GM12878 (cell line): ENCODE results near the gene SLC38A3. TPM values are rescaled to one million over a fixed set of nuclear protein-coding genes. Genes with fewer than 3 reads are reported as not detected.

Experiments used
- ESRRA ChIP-seq: IDR thresholded peaks from 2 replicates; pipeline ENCODE4 v1.6.1; 2012; ENCODE audit warnings: mild to moderate bottlenecking, low read length, improper control_type of control experiment
- GABPA ChIP-seq: IDR thresholded peaks from 2 replicates; pipeline ENCODE4 v1.6.1; 2014; ENCODE audit warnings: antibody characterized with exemption, low read depth, mild to moderate bottlenecking, inconsistent platforms
- RB1 ChIP-seq: fragments of 450-650 bp; formaldehyde crosslinking; IDR thresholded peaks from 2 replicates; pipeline ENCODE4 v1.6.1; 2017; ENCODE audit warnings: mild to moderate bottlenecking, borderline replicate concordance
- TARDBP ChIP-seq: IDR thresholded peaks from 2 replicates; pipeline ENCODE4 v1.6.1; 2016; ENCODE audit warnings: borderline replicate concordance
- polyA plus RNA-seq, 11 experiments: library from polyadenylated mRNA; depleted of rRNA in 4 of 11; unstranded in 6 of 11; stranded (reverse) in 5 of 11; fragments of >200 nt; fragmentation: Nextera tagmentation in 4 of 11; fragmentation: Illumina TruSeq in 1 of 11; extraction: Ambion mirVana in 4 of 11; extraction: Trizol in 1 of 11; gene quantifications; 1 replicate in 1 of 11; 2 replicates in 10 of 11; pipeline versions ENCODE4 v1.2.1 to v1.2.3, GENCODE V29; 2011 to 2016; ENCODE audit warnings: inconsistent platforms in 2 of 11, missing spikeins in 2 of 11, low read depth in 1 of 11
- total RNA-seq, 4 experiments: library from RNA; depleted of rRNA in 3 of 4; stranded (reverse); fragments of >200 nt in 3 of 4; fragmentation: Illumina TruSeq in 1 of 4; extraction: Trizol in 1 of 4; gene quantifications; 2 replicates each; pipeline versions ENCODE4 v1.2.1 to v1.2.3, GENCODE V29; 2013 to 2021
- TF ChIP-seq, protein P1 (sequence below): IDR thresholded peaks from 2 replicates; pipeline ENCODE4 v1.6.1; 2012; ENCODE audit warnings: low read depth, low read length, improper control_type of control experiment
- TF ChIP-seq, protein P2 (sequence below): fragments of 450-650 bp; IDR thresholded peaks from 2 replicates; pipeline ENCODE4 v1.6.1; 2016; ENCODE audit warnings: mild to moderate bottlenecking
- TF ChIP-seq, protein P3 (sequence below): IDR thresholded peaks from 2 replicates; pipeline ENCODE4 v1.6.1; 2012; ENCODE audit warnings: mild to moderate bottlenecking, low read depth, low read length
- TF ChIP-seq, protein P4 (sequence below), 3 experiments: IDR thresholded peaks in 2 of 3; conservative IDR thresholded peaks in 1 of 3; 2 replicates each; pipeline ENCODE4 v1.5.1; 2011; ENCODE audit warnings: low read depth in 3 of 3, low read length in 3 of 3, mild to moderate bottlenecking in 3 of 3, control low read depth in 2 of 3, moderate library complexity in 2 of 3, inconsistent platforms in 1 of 3, mixed read lengths in 1 of 3; ENCODE audit not compliant: control insufficient read depth in 2 of 3, insufficient read depth in 1 of 3; ENCODE audit errors: extremely low read depth in 1 of 3

The SLC38A3 gene
- total and polyA plus RNA-seq, 10 of the 15 experiments (the other 5 are each of a cell fraction or from before 2014, with no cell fraction given), result 0.14 TPM; not detected in 9

DNA sequence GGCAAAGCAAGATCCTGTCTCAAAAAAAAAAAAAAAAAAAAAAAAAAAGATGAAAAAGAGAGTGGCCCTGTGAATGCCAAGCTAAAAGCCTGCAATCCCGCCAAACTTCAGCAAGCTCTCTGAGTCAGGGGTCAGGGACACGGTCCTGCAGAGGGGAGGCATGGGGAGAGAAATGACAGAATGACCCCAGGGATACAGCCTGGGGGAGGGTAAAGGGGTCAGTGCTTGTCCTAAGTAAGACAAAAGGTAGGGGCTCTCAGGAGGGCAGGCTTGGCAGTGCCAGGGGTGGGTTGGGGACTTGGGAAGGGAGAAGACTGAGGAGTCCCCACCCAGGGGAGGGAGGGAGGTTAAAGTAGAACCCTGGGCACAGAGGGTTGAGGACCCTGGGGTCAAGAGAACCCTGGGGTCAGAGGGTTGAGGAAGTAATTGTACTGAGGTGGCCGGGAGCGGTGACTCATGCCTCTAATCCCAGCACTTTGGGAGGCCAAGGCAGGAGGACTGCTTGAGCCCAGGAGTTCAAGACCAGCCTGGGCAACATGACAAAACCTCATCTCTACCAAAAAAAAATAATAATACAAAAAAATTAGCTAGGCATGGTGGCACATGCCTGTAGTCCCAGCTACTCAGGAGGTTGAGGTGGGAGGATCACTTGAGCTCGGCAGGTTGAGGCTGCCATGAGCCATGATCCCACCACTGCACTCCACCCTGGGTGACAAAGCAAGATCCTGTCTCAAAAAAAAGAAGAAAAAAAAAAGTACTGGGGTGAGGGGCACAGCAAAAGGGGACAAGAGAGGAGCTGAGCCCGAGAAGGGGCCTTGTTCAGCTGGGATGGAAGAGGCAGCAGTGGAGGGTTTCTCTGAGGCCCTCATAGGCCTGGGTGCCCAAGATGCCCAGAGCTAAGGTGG lies 58.7 kb downstream of the SLC38A3 start (continued):
- TF ChIP-seq, protein P1, sequence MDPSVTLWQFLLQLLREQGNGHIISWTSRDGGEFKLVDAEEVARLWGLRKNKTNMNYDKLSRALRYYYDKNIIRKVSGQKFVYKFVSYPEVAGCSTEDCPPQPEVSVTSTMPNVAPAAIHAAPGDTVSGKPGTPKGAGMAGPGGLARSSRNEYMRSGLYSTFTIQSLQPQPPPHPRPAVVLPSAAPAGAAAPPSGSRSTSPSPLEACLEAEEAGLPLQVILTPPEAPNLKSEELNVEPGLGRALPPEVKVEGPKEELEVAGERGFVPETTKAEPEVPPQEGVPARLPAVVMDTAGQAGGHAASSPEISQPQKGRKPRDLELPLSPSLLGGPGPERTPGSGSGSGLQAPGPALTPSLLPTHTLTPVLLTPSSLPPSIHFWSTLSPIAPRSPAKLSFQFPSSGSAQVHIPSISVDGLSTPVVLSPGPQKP, result no peak
- TF ChIP-seq, protein P2, sequence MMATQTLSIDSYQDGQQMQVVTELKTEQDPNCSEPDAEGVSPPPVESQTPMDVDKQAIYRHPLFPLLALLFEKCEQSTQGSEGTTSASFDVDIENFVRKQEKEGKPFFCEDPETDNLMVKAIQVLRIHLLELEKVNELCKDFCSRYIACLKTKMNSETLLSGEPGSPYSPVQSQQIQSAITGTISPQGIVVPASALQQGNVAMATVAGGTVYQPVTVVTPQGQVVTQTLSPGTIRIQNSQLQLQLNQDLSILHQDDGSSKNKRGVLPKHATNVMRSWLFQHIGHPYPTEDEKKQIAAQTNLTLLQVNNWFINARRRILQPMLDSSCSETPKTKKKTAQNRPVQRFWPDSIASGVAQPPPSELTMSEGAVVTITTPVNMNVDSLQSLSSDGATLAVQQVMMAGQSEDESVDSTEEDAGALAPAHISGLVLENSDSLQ, result no peak
- no peak for TF ChIP-seq GABPA
- TF ChIP-seq, protein P3, sequence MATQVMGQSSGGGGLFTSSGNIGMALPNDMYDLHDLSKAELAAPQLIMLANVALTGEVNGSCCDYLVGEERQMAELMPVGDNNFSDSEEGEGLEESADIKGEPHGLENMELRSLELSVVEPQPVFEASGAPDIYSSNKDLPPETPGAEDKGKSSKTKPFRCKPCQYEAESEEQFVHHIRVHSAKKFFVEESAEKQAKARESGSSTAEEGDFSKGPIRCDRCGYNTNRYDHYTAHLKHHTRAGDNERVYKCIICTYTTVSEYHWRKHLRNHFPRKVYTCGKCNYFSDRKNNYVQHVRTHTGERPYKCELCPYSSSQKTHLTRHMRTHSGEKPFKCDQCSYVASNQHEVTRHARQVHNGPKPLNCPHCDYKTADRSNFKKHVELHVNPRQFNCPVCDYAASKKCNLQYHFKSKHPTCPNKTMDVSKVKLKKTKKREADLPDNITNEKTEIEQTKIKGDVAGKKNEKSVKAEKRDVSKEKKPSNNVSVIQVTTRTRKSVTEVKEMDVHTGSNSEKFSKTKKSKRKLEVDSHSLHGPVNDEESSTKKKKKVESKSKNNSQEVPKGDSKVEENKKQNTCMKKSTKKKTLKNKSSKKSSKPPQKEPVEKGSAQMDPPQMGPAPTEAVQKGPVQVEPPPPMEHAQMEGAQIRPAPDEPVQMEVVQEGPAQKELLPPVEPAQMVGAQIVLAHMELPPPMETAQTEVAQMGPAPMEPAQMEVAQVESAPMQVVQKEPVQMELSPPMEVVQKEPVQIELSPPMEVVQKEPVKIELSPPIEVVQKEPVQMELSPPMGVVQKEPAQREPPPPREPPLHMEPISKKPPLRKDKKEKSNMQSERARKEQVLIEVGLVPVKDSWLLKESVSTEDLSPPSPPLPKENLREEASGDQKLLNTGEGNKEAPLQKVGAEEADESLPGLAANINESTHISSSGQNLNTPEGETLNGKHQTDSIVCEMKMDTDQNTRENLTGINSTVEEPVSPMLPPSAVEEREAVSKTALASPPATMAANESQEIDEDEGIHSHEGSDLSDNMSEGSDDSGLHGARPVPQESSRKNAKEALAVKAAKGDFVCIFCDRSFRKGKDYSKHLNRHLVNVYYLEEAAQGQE, result no peak
- TF ChIP-seq, protein P4, sequence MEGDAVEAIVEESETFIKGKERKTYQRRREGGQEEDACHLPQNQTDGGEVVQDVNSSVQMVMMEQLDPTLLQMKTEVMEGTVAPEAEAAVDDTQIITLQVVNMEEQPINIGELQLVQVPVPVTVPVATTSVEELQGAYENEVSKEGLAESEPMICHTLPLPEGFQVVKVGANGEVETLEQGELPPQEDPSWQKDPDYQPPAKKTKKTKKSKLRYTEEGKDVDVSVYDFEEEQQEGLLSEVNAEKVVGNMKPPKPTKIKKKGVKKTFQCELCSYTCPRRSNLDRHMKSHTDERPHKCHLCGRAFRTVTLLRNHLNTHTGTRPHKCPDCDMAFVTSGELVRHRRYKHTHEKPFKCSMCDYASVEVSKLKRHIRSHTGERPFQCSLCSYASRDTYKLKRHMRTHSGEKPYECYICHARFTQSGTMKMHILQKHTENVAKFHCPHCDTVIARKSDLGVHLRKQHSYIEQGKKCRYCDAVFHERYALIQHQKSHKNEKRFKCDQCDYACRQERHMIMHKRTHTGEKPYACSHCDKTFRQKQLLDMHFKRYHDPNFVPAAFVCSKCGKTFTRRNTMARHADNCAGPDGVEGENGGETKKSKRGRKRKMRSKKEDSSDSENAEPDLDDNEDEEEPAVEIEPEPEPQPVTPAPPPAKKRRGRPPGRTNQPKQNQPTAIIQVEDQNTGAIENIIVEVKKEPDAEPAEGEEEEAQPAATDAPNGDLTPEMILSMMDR (IDR thresholded peaks at IDR 0.05 in 2 of 3, conservative IDR thresholded peaks at IDR 0.05 in 1 of 3; ENCODE audit: control insufficient read depth in 2 of 3, extremely low read depth in 1 of 3, insufficient read depth in 1 of 3, low read depth in 3 of 3, low read length in 3 of 3), result no peak
- no peak for TF ChIP-seq TARDBP
- no peak for TF ChIP-seq ESRRA
- no peak for TF ChIP-seq RB1
- TF ChIP-seq, all 136 proteins: peak for 0
